ENCODE data around the gene EME2. TPM values are rescaled to one million over a fixed set of nuclear protein-coding genes. Genes with fewer than 3 reads are reported as not detected.

Gene EME2
- polyA plus RNA-seq, 4 donors = 6.8 to 16.1 (median 9.6) TPM

DNA sequence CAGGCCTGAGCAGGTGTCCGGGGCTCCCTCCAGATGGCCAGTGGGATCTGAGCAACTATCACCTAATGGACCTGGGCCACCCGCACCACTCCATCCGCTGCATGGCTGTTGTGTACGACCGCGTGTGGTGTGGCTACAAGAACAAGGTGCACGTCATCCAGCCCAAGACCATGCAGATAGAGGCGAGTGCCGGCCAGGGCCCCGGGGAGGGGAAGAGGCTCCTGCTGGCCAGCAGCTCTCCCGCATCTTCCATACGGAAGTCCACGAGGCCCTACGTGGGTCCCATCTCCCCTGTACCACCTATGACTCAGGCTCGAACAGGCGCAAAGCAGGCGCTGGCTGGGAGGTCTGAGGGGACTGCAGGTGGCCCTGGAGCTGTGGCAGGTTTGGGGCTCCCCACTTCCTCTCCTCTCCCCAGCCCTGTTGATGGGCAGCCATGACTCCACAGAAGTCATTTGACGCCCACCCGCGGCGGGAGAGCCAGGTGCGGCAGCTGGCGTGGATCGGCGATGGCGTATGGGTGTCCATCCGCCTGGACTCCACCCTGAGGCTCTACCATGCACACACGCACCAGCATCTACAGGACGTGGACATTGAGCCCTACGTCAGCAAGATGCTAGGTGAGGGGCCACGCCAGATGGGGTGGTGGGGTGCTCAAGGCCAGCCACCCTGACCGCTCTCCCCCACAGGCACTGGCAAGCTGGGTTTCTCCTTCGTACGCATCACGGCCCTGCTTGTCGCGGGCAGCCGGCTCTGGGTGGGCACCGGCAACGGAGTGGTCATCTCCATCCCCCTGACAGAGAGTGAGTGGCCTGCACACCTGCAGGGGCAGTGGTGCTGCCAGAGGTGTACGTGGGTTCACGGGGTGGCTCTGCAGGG, 5.3 kb upstream of the EME2 start:
- Histone ChIP-seq H3K27ac (ENCODE audit: low read depth in 1 of 3, low read length in 2 of 3) (no peak overlapping the region), H3K9me3 (ENCODE audit: control insufficient read depth in 2 of 2, insufficient read depth in 1 of 2, low read depth in 1 of 2, low read length in 1 of 2) (no peaks in the 10 kb centered on the region), H3K4me3 (ENCODE audit: low read depth in 1 of 3, low read length in 3 of 3) (no peak overlapping the region), H3K4me1 (ENCODE audit: control insufficient read depth in 3 of 3, insufficient read depth in 2 of 3, low read depth in 1 of 3, low read length in 2 of 3) (peaks cover 0 to 3% (median 0%) of the 10 kb centered on the region in 3 donors), H3K27me3 (ENCODE audit: control insufficient read depth in 3 of 3, insufficient read depth in 3 of 3, low read length in 3 of 3) (no peaks in the 10 kb centered on the region), H3K36me3 (ENCODE audit: control insufficient read depth in 3 of 3, insufficient read depth in 2 of 3, low read depth in 1 of 3, low read length in 3 of 3) (peaks cover 4 to 84% (median 8%) of the 10 kb centered on the region in 3 donors)
- DNase-seq = no peak
- WGBS, 3 donors = 91 to 94% (median 92%) methylated on average over 41 to 42 of the region's 42 CpGs
- no peak for FAIRE-seq

DNA sequence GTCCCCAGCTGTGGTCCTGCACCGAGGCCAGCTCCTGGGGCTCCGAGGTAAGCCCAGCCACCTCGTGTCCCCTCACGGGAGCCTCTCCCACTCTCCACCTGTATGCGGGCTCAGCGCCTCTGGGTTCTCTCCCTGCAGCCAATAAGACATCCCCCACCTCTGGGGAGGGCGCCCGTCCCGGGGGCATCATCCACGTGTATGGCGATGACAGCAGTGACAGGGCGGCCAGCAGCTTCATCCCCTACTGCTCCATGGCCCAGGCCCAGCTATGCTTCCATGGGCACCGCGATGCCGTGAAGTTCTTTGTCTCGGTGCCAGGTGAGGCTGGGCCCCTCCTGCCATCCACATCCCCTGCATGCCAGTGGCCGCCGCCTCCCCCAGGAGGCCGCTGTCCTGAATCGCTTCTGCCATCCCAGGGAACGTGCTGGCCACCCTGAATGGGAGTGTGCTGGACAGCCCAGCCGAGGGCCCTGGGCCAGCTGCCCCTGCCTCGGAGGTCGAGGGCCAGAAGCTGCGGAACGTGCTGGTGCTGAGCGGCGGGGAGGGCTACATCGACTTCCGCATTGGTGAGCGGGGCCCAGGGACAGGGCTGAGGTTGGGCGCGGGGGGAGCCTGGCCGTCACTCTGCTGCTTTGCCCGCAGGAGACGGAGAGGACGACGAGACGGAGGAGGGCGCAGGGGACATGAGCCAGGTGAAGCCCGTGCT, 4.4 kb upstream of the EME2 start:
- no peaks in the 10 kb centered on the region for H3K27me3 ChIP-seq (ENCODE audit: control insufficient read depth in 3 of 3, insufficient read depth in 3 of 3, low read length in 3 of 3)
- FAIRE-seq (no peak), DNase-seq (no peak)
- H3K4me3 ChIP-seq (ENCODE audit: low read depth in 1 of 3, low read length in 3 of 3) = no peak overlapping the region
- no peak overlapping the region for H3K27ac ChIP-seq (ENCODE audit: low read depth in 1 of 3, low read length in 2 of 3)
- H3K36me3 ChIP-seq (ENCODE audit: control insufficient read depth in 3 of 3, insufficient read depth in 2 of 3, low read depth in 1 of 3, low read length in 3 of 3) = peaks cover 4 to 75% (median 7%) of the 10 kb centered on the region in 3 donors
- 88 to 91% (median 88%) methylated on average over 38 to 41 of the region's 41 CpGs for WGBS, 3 donors
- H3K4me1 ChIP-seq (ENCODE audit: control insufficient read depth in 3 of 3, insufficient read depth in 2 of 3, low read depth in 1 of 3, low read length in 2 of 3) = peaks cover 0 to 3% (median 0%) of the 10 kb centered on the region in 3 donors
- no peaks in the 10 kb centered on the region for H3K9me3 ChIP-seq (ENCODE audit: control insufficient read depth in 2 of 2, insufficient read depth in 1 of 2, low read depth in 1 of 2, low read length in 1 of 2)

GRCh38 chr16:1768767-1769401, 3.7 kb upstream of the EME2 start:
- 77 to 83% (median 81%) methylated on average over 18 to 26 of the region's 26 CpGs for WGBS, 3 donors
- FAIRE-seq (no peak), DNase-seq (no peak)
- Histone ChIP-seq H3K36me3 (ENCODE audit: control insufficient read depth in 3 of 3, insufficient read depth in 2 of 3, low read depth in 1 of 3, low read length in 3 of 3) (peaks cover 4 to 72% (median 7%) of the 10 kb centered on the region in 3 donors), H3K4me1 (ENCODE audit: control insufficient read depth in 3 of 3, insufficient read depth in 2 of 3, low read depth in 1 of 3, low read length in 2 of 3) (peaks cover 0 to 4% (median 1%) of the 10 kb centered on the region in 3 donors), H3K27me3 (ENCODE audit: control insufficient read depth in 3 of 3, insufficient read depth in 3 of 3, low read length in 3 of 3) (no peaks in the 10 kb centered on the region), H3K4me3 (ENCODE audit: low read depth in 1 of 3, low read length in 3 of 3) (no peak overlapping the region), H3K27ac (ENCODE audit: low read depth in 1 of 3, low read length in 2 of 3) (no peak overlapping the region), H3K9me3 (ENCODE audit: control insufficient read depth in 2 of 2, insufficient read depth in 1 of 2, low read depth in 1 of 2, low read length in 1 of 2) (no peaks in the 10 kb centered on the region)

DNA sequence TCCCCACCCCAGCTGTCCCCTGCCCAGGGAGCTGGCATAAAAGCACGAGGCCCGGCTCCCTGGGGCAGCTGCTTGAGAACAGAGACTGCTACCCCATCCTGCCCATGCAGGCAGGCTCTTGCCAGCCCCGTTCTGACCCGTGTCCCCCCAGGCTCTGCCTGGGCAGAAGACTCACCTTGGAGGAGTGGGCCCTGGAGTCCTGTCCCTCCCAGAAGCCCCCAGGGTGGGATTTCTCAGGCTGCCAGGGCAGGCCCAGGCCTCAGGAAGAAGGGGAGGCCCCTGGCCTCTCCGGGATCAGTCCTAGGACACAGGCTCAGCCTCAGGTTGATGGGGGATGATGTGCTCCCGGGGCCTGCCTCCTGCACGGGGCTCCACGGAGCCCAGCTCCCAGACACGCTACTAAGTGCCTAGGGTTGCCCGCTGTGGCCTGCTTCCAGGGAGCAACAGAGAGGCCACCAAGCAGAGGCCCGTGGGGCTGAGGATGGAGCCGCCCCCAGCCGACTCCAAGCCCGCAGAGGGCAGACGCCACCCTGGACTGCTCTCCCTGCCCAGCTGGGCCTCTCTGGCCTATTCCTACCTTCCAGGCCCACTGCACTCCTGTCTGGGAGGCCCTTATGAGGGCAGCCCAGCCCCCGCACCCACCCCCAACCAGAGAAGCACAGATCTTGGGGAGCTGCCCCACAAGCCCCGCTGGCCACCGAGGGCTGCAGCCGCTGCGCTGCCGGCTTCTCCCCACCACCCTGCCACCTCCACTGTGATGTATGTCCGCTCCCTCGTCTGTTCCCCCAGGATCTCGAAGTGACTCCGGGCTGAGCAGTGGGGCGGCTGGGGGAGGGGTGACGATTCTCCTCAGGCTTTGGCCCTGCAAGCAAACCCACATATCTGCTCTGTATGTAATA, 3.0 kb upstream of the EME2 start:
- peaks cover 0 to 12% (median 7%) of the 10 kb centered on the region in 3 donors for H3K4me1 ChIP-seq (ENCODE audit: control insufficient read depth in 3 of 3, insufficient read depth in 2 of 3, low read depth in 1 of 3, low read length in 2 of 3)
- H3K27ac ChIP-seq (ENCODE audit: low read depth in 1 of 3, low read length in 2 of 3) = no peak overlapping the region
- H3K4me3 ChIP-seq (ENCODE audit: low read depth in 1 of 3, low read length in 3 of 3) = peak overlapping the region in 1 of 3 donors; percentile 93
- peaks cover 4 to 72% (median 7%) of the 10 kb centered on the region in 3 donors for H3K36me3 ChIP-seq (ENCODE audit: control insufficient read depth in 3 of 3, insufficient read depth in 2 of 3, low read depth in 1 of 3, low read length in 3 of 3)
- FAIRE-seq = no peak
- DNase-seq = no peak
- no peaks in the 10 kb centered on the region for H3K9me3 ChIP-seq (ENCODE audit: control insufficient read depth in 2 of 2, insufficient read depth in 1 of 2, low read depth in 1 of 2, low read length in 1 of 2)
- no peaks in the 10 kb centered on the region for H3K27me3 ChIP-seq (ENCODE audit: control insufficient read depth in 3 of 3, insufficient read depth in 3 of 3, low read length in 3 of 3)
- 70 to 75% (median 70%) methylated on average over 24 to 27 of the region's 27 CpGs for WGBS, 3 donors

- 7 to 10% (median 9%) methylated on average over 63 to 81 of the region's 81 CpGs for WGBS, 3 donors
- DNase-seq = peak; percentile 48 to 62
Observed at GRCh38 chr16:1770328-1771187, 2.1 kb upstream of the EME2 start.

DNA sequence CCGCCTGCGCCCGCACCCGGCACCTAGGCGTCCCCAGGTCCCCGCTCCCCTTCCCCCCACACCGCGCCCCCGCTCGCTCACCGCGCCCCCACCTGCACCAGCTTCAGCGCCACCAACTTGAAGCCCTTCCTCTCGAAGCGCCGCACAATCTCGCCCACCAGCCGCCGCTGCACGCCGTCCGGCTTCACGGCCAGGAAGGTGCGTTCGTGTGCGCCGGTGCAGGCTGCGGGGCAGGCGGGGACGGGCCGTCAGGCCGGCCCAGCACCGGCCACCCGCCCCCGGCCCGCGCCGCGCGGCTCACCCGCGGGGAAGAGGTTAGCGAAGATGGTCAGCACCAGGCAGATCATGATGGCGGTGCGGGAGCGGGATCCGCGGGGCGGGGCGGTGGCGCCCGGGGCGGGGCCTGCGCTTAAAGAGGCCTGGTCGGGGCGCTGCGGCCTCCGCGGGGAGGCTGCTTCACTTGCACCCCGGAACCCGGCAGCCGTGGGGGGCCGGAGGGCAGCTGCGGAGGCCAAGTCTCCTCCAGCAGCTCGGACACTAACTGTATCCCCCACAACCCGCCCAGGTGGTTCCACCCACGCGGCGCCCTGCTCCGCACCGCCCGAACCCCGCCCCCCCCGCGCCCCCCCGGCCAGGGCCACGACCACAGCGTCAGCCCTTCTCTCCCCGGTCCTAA, 1.3 kb upstream of the EME2 start, which contains the start of gene NME3:
NME3 (minus strand) TSS at position 356 of the 676 bp plus-strand sequence; CDS start at position 347, 9 bp downstream.
- FAIRE-seq (no peak), DNase-seq (peak; percentile 63 to 90)
- no peaks in the 10 kb centered on the region for H3K9me3 ChIP-seq (ENCODE audit: control insufficient read depth in 2 of 2, insufficient read depth in 1 of 2, low read depth in 1 of 2, low read length in 1 of 2)
- 1 to 2% (median 1%) methylated on average over 45 to 79 of the region's 79 CpGs for WGBS, 3 donors
- peaks cover 2 to 72% (median 7%) of the 10 kb centered on the region in 3 donors for H3K36me3 ChIP-seq (ENCODE audit: control insufficient read depth in 3 of 3, insufficient read depth in 2 of 3, low read depth in 1 of 3, low read length in 3 of 3)
- no peaks in the 10 kb centered on the region for H3K27me3 ChIP-seq (ENCODE audit: control insufficient read depth in 3 of 3, insufficient read depth in 3 of 3, low read length in 3 of 3)
- H3K4me1 ChIP-seq (ENCODE audit: control insufficient read depth in 3 of 3, insufficient read depth in 2 of 3, low read depth in 1 of 3, low read length in 2 of 3) = peaks cover 0 to 16% (median 7%) of the 10 kb centered on the region in 3 donors
- peak within 1 kb of the TSS; percentile 82 to 91 (median 87) for H3K27ac ChIP-seq (ENCODE audit: low read depth in 1 of 3, low read length in 2 of 3)
- H3K4me3 ChIP-seq (ENCODE audit: low read depth in 1 of 3, low read length in 3 of 3) = peak within 1 kb of the TSS; percentile 82 to 93 (median 89)

More at GRCh38 chr16:1770328-1771187, 2.1 kb upstream of the EME2 start:
- peak overlapping the region; percentile 3 to 62 (median 12) for H3K27ac ChIP-seq (ENCODE audit: low read depth in 1 of 3, low read length in 2 of 3)
- no peak for FAIRE-seq
- peaks cover 0 to 16% (median 7%) of the 10 kb centered on the region in 3 donors for H3K4me1 ChIP-seq (ENCODE audit: control insufficient read depth in 3 of 3, insufficient read depth in 2 of 3, low read depth in 1 of 3, low read length in 2 of 3)
- no peaks in the 10 kb centered on the region for H3K9me3 ChIP-seq (ENCODE audit: control insufficient read depth in 2 of 2, insufficient read depth in 1 of 2, low read depth in 1 of 2, low read length in 1 of 2)
- peaks cover 4 to 72% (median 7%) of the 10 kb centered on the region in 3 donors for H3K36me3 ChIP-seq (ENCODE audit: control insufficient read depth in 3 of 3, insufficient read depth in 2 of 3, low read depth in 1 of 3, low read length in 3 of 3)
- H3K27me3 ChIP-seq (ENCODE audit: control insufficient read depth in 3 of 3, insufficient read depth in 3 of 3, low read length in 3 of 3) = no peaks in the 10 kb centered on the region
- H3K4me3 ChIP-seq (ENCODE audit: low read depth in 1 of 3, low read length in 3 of 3) = peak overlapping the region; percentile 82 to 93 (median 89)
